H1 (cell line): ENCODE results near the gene C19orf25. TPM values are rescaled to one million over a fixed set of nuclear protein-coding genes. Genes with fewer than 3 reads are reported as not detected.

Source experiments
- ASH2L ChIP-seq: fragments of 200-600, 300-600 bp; sonication (generic); IDR thresholded peaks from one replicate; pipeline ENCODE4 v1.7.1; 2017; ENCODE audit warnings: low read length
- HDAC2 ChIP-seq, 2 experiments: fragments of 300-600 bp in 1 of 2; sonication (generic) in 1 of 2; IDR thresholded peaks; 2 replicates each; pipeline ENCODE4 v1.6.1; 2011 to 2012; ENCODE audit warnings: low read depth in 2 of 2, low read length in 2 of 2, mild to moderate bottlenecking in 2 of 2, moderate library complexity in 2 of 2, borderline replicate concordance in 1 of 2, inconsistent platforms in 1 of 2
- RNF2 ChIP-seq: fragments of 200-900, 300-1000 bp; sonication (generic); IDR thresholded peaks from 2 replicates; pipeline ENCODE4 v1.7.1; 2016; ENCODE audit warnings: borderline replicate concordance, low read depth, mild to moderate bottlenecking, antibody characterized with exemption, low read length; ENCODE audit not compliant: poor library complexity, severe bottlenecking; ENCODE audit errors: missing control alignments
- SIRT6 ChIP-seq: IDR thresholded peaks from one replicate; pipeline ENCODE4 v1.7.1; 2012; ENCODE audit warnings: low read length, inconsistent platforms
- SP4 ChIP-seq: IDR thresholded peaks from 2 replicates; pipeline ENCODE4 v1.6.1; 2012; ENCODE audit warnings: low read length, inconsistent platforms
- polyA plus RNA-seq, 7 experiments: library from polyadenylated mRNA; depleted of rRNA in 3 of 7; stranded (reverse) in 5 of 7; unstranded in 2 of 7; fragments of >200 nt in 5 of 7; fragments of 200-250 nt in 2 of 7; gene quantifications; 1 replicate in 5 of 7; 2 replicates in 1 of 7; 4 replicates in 1 of 7; pipeline versions ENCODE4 v1.2.1 to v1.2.3, GENCODE V29; 2011 to 2013; ENCODE audit warnings: missing spikeins in 2 of 7, mixed read lengths in 2 of 7
- total RNA-seq: library from RNA; stranded (reverse); fragmentation: NEBNext Ultra II Directional; extraction: Animal tissue kit (Norgen Biotek cat#: 25700); gene quantifications from 2 replicates; pipeline ENCODE4 v1.2.1, GENCODE V29; 2021

Gene C19orf25
- total and polyA plus RNA-seq, 2 of the 8 experiments (the other 6 are each of a cell fraction or from before 2014, with no cell fraction given) = 41.3 to 67.4 TPM

DNA sequence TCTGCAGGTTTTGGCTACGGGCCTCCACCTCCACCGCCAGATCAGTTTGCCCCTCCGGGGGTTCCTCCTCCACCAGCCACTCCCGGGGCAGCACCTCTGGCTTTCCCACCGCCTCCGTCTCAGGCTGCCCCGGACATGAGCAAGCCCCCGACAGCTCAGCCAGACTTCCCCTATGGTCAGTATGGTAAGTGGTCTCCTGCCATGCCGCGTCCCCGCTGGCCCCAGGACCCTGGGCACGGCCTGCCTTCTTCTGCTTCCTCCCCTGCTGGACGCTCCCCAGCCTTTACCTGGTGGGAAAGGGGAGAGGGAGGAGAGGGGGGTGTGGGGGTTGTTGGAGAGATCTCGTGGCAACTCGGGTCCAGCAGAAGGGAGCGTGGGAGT is 46.5 kb downstream of the C19orf25 start (continued):
- no peak for TF ChIP-seq RNF2
- TF ChIP-seq ASH2L = no peak
- no peak for TF ChIP-seq SIRT6
- TF ChIP-seq SP4 = no peak
- TF ChIP-seq HDAC2 (IDR thresholded peaks at IDR 0.05; ENCODE audit: borderline replicate concordance in 1 of 2, low read depth in 2 of 2, low read length in 2 of 2) = no peak
